ENCODE data around the gene MPO.

MPO gene

DNA sequence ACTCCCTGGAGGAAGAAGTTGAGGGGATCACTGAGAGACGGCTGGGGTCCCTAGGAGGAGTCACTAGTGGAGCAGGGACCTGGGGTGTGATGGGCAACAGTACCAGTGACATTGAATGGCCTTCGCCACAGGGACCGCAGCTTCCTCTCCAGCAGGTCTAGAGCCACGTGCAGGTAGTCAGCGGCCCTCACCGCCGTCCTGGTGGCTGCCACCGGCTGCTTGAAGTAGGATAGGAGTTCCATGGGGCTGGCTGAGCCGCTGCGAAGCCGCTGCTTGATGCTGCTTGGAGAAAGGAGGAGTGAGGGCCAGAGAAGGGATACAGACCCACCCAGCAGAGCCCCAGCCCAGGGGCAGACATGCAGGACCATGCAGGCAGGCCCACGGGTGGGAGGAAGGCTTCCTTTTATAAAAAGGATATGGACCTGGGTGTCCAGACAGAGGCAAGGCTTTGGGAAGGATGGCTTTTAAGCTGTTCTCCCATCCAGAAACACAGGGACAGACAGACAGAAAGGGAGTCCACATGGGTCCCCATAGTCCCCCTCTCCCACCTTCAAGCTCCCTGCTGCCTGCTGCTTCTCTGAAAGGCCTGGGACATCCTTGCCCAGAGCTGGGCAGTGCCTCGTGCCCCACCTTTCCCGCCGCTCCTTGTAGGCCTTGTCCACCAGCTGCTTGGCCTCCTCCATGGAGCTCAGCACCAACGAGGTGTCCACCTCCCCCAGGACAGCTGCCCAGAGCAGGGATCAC lies 827 bp downstream of the MPO start:
- no peak for DNase-seq (ENCODE audit: low read depth)

DNA sequence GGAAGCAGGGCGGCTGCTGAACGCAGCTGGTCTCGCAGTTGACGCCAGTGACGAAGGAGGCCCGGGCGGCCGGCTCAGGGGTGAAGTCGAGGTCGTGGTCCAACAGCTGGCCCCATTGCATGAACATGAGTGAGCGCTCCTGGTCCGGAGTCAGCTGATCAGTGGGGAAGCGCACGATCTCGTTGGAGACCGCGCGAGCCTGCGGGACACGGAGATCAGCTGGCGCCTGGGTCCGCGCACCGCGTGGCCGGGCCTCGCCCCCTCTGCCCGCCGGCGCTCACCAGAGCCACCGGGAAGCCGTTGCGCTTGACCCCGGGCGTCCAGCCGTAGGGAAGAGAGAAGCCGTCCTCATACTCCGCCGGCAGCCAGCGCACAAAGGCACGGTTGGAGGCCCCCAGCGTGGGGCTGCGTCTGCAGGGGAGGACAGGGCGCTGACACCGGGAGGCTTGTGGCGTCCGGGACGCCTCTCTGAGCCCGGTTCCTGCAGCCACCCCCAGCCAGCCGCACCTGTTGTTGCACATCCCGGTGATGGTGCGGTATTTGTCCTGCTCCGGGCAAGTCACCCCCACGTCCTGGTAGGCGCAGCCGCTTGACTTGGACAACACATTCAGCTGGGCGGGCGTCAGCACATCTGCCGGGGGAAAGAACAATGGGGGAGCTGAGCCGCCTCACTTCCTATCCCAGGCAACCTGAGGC lies 1.6 kb downstream of the MPO start:
- no peak for DNase-seq (ENCODE audit: low read depth)

DNA sequence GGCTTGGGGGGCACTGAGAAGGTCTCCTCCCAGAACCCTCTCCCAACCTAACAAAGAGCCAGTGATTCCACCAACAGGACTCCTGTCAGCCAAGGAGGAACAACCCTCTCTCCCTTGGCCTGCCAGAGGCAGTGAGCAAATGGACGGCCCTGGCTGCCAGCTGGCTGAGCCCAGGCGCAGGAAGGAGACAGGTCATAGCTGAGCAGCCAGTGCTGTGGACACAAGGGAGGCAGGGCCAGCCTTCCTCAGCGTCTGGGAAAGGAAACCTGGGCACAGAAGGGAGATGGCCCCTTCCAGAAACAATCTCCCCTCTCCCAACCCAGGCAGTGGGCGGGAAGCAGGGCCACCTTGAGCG lies 2.1 kb downstream of the MPO start:
- no peak for DNase-seq (ENCODE audit: low read depth)

DNA sequence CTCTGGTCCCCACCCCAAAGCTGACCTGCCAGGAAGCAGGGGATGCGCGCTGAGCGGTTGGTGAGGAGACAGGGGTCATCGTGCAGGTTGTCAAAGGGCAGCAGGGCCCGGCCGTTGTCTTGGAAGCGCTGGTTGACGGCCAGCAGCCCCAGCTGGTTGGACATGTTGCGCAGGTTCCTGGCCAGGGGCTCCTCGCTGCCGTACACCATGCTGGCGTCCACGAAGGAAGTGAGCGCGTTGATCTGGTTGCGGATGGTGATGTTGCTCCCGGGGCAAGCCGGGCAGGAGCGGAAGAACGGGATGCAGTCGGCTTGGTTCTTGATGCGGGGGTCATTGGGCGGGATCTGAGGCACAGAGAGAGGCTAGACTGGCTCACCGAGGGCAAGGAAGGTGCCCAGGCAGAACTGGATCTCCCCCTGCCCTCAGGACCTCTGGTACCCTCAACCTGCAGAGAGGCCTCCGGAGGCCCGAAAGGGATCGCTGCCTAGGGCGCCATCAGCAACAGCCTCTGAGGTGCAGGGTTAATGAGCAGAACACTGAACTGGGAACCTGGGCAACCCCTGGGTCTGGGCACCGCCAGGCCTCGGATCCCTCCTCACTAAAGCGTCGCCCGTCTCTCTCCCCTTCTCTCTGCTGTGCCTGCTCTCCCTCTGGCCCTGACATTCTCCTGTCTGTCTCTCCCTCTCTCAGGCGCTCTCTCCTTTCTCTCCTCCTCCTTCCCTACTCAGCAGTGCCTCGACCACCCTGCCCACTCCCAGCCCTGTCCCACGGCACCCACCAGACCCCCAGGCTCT lies 2.7 kb downstream of the MPO start:
- no peak for DNase-seq (ENCODE audit: low read depth)

DNA sequence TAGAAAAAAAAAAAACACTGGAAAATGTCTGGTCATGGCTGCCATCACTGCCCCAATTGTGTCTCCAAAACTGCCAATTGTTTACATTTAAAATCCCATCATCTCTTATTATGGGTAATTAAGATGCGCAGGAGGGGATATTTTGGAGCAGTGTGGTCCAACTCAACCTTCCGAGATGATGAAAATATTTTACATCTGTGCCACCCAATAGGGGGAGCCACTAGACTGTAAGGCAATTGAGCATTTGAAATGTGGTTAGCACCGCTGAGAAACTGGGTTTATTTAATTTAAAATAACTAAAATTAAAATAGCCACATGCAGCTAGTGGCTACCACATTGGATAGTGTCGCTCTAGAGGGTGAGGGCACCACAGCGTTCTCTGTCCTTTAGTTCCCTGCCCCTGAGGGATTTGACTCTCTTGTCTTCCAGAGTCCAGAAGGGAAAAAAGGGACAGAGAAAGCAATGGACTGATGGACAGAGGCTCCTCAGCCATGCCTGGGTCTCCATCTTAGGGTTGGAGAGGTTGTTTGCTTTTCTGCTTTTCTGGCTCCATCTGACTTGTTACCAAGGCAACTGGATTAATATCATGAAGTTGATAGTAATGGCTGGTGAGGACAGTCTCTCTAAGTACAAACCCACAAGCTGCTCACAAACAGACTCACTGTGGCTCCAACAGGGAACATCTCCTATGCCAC lies 3.5 kb downstream of the MPO start:
- no peak for DNase-seq (ENCODE audit: low read depth)

DNA sequence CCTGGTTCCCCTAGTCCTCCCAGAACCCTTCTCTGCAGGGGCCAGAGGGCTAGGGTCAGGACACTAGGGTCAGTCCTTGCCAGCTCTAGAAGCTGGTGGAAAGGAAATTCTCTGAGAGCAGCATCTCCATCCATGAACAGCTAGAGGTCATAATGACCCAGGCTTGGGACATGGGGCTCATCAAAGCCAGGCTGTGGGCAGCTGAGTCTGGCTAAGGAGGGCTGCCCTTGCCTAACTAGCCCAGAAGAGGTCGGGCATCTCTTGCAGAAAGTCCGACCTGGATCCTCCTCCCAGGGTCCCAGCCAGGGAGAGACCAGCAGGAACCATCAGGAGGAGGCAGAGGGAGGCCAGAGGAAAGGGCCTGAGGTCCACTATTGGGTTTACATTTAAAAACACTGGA lies 4.3 kb downstream of the MPO start:
- DNase-seq (ENCODE audit: low read depth), result no peak

DNA sequence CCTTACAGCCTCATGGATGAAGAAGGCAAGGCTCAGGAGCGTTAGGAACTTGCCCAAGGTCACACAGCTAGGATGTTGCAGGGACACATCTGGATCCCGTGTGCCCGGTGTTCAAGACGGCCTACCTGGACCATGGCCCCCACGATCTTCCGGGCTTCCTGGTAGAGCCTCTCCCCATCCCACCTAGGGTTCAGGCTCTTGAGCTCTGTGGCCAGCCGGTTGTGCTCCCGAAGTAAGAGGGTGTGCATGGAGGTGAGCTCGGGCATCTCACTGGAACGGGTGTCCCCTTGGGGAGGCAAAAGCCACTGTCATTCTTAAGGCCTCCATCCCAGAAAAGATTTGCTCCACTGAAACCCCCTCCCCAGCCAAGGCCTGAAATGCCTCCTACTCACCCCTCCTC lies 5.3 kb downstream of the MPO start:
- DNase-seq (ENCODE audit: low read depth), result no peak

DNA sequence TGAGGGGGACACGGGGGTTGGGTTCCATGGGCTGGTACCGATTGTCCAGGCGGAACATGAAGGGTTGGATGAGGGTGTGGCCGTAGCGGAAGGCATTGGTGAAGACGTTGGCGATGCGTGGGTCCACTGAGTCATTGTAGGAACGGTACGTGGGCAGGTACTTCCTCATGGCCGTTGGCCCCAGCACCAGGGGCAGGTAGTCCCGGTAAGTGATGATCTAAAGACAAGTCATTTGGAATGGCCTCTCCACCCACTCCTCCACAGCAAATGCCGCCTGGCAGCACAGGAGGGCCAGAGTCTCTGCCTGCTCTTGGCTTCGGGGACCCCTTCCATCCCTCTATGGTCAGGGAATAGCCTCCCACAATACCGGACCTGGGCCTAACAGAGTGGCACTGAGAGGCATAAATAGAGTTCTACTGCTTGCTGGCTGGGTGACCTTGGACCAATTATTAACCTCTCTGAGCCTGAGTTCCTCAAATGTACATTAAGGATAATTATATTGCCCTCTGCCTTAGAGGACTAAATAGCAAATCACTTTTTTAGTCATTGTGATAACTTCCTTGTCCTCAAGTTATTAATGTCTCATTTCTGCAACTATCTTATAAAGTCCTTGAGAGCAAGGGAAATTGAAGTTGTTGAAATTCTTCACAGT lies 7.2 kb downstream of the MPO start:
- DNase-seq (ENCODE audit: low read depth), result no peak

DNA sequence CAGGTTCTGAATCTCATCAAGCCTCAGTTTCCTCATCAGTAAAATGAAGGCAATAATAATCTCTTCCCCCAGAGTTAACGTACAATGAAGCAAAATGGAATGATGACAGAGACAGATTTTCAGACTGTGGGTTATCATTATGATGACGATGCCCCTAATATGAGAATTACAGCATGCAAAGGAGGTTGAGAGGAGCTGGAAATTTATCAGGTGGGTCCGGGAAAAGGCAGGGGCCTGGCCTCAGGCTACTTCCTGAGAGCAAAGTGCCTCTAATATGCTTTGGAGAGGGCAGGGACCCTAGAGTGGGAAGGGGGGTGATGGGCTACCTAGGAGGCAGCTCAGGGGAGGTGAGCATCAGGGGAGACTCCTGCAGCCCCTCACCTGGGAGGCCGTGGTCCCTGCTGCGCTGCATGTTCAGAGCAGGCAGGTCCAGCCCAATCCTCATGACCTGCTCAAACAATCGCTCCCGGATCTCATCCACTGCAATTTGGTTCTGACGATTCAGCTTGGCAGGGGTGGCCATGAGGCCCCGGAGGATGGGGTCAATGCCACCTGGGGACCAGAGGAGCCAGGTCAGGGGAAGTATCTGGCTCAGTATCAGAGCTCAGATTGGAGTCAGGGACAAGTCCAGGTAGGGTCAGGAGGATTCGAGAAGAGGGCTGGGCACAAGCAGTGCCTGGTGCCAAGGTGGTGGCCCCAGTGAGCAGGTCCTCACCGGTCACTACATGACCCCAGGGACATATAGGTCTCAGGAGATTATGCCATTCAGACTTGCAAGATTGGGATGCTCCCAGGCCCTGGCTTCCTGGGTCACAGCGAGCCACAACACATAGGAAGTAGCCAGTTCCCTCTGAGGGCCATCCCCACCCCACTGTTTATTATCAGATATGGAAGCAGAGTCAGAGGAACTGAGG lies 8.1 kb downstream of the MPO start:
- DNase-seq (ENCODE audit: low read depth), result no peak

DNA sequence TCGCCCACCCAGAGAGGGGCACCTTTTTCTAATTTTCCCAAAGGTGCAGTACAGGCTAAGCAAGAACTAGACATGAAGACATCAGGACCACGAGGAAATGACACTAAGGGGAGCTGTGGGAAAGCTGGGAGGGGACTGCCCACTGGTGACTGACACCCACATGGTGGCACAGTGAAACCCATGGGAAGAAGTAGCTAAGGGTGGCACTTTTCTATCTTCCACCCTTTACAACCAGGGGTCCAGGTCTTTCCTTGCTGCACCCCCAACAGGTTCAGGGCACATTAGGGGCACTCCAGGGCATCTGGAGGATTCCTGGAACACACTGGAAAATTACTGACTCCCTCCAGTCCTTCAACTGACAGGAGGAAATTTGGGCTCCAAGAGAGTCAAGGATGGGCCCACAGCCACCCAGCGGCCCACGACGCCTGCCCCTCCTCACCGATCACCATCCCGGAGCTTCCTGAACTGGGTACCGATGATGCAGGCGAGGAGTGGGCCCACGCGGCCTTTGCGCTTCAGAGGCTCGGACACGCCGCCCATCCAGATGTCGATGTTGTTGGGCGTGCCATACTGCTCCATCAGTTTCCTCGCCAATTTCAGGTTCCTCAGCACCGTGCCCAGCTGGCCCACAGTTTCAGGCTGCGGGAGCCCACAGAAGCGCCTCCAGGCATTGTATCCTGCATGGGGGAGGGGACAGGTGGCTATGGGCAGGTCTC lies 9.4 kb downstream of the MPO start:
- no peak for DNase-seq (ENCODE audit: low read depth)

DNA sequence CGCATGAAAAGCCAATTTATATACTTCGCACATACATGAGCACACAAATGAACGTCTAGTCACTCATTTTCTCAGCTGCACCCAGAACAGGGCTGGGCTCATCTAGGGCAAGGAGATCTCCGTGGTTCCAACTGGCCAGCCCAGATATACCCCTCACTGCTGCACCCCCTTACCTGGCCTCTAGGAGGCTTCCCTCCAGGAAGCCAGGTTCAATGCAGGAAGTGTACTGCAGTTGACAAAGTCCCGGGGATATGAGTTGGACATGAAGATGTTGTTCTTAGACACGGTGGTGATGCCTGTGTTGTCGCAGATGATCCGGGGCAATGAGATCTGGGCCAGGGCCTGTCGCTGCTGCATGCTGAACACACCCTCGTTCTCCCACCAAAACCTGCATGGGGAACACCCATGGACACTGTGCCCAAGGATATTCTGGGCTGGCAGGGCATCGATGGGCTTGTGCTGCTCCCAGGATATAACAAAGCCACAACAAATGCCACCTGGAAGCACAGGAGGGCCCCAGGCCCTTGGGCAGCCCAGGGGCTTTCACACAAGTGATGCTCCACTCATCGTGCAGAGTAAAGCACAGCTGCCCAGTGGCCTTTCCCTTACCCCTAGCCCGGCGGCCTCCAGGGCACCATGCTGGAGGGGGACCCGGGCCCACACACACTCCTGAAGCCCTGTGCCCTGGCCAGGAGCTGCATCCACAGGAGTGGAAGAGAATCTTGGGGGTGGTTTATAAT lies 10.1 kb downstream of the MPO start:
- no peak for DNase-seq (ENCODE audit: low read depth)

DNA sequence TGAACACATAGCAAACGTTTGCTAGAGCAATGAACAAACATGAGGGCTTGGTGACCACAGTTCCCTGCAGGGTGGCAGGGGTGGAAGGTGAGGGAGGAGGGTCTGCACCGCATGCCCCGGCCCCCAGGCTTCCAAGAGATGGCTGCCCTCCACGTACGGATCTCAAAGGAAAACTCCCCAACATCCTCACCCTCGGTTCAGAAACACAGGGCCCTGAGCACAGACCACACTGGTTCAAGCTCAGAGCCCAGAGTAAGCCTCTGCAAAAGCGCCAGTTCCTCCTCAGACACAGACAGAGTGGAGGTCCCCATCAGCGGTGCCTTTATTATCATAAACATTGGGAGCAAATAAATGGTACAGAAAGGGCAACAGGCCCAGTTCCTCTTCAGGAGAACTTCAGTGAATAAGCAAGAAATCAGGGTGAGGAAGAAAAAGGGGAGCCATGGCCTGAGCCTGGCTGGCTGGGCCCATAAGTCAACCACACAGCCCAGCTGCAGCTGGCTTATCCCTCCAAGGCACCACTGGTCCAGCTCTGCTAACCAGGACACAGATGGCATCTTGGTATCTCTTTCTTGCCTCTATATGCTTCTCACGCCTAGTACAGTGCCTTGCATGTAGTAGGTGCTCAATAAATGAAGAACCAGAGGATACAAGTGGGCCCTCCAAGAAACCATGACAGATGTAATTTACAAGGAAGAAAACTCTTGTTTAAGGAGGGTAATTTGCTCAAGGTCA lies 11.0 kb downstream of the MPO start:
- DNase-seq (ENCODE audit: low read depth), result no peak

DNA sequence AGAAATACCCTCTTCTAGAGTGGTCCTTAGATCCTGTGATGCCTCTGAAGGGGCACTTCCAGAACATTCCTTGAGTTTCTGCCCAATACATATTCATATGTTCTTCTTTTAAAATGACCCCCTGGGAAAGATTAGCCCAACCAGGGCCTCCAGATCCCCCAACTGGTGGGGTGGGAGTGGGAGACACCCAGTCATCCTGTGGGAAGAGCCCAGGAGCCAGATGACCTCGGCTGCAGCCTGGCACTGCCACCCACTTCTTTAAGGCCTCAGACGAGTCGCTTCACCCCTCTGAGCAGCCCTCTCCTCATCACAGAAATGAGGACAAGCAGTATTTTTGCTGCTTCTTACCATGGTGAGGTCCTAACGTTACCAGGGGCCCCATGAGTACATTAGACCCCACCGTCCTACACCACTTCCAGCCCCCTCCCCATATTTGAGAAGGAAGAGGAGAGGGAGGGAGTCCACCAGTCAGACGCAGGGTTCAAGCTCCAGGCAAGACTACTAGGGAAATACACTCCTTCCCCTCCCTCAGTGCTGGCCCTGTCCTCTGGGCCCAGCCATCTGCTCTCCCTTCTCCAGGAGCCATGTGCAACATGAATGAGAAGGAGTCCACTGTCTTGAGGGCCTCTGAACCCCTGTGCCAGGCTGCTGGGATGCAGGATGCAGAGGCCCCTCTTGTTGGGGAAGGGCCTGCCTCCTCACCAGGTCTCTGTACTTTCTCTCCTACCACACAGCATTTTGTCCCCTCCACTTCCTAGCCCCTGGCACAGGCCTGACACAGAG lies 11.8 kb downstream of the MPO start:
- DNase-seq (ENCODE audit: low read depth), result no peak

DNA sequence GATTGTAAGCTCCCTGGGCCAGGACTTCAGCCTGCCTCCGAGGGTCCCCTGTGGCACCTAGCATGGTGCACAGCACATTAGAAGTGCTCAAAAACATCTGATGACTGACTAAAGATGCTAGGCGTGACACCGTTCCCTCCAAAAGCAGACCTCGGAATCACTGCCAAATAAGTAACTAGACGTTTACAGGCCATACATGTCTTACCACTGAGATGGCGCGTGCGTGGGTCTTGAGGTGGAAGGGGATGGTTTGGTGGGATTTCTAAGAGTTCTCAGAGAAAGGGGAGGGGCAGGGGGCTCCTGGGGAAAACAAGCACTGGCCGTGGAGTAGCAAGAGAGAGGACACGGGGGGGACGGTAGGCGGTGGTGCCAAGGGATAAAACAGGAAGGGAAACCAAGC lies 12.4 kb downstream of the MPO start:
- DNase-seq (ENCODE audit: low read depth), result no peak

DNA sequence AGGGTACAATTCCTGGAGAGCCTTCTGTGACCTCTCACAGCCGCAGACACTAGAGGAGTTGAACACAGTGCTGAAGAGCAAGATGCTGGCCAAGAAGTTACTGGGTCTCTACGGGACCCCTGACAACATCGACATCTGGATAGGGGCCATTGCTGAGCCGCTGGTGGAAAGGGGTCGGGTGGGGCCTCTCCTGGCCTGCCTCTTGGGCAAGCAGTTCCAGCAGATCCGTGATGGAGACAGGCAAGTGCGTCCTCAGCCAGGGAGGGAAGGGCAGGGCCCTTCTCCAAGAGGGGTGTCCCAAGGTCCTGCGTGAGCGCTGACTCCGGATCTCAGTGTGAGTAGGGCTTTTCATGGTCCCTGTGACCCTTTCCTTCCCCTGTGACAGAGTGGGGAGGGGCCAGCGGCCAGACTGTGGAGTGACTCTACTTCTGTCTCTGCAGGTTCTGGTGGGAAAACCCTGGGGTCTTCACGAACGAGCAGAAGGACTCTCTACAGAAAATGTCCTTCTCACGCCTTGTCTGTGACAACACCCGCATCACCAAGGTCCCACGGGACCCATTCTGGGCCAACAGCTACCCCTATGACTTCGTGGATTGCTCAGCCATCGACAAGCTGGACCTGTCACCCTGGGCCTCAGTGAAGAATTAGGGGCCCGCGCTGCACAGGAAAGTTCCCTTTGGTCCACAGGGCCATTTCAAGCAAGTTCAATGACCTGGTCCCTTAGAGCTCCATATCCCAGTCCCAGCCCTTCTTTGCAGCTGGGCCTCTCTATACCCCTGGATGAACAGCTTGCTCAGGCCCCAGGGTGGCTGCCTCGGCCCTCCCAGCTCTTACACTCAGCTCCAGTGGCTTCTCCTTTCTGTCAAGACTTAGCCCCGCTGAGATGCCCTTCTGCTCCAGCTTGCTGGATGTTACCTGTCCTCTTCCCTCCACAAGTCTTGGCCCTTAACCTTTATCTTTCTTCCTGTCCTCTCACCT lies 13.1 kb downstream of the MPO start:
- no peak for DNase-seq (ENCODE audit: low read depth)

DNA sequence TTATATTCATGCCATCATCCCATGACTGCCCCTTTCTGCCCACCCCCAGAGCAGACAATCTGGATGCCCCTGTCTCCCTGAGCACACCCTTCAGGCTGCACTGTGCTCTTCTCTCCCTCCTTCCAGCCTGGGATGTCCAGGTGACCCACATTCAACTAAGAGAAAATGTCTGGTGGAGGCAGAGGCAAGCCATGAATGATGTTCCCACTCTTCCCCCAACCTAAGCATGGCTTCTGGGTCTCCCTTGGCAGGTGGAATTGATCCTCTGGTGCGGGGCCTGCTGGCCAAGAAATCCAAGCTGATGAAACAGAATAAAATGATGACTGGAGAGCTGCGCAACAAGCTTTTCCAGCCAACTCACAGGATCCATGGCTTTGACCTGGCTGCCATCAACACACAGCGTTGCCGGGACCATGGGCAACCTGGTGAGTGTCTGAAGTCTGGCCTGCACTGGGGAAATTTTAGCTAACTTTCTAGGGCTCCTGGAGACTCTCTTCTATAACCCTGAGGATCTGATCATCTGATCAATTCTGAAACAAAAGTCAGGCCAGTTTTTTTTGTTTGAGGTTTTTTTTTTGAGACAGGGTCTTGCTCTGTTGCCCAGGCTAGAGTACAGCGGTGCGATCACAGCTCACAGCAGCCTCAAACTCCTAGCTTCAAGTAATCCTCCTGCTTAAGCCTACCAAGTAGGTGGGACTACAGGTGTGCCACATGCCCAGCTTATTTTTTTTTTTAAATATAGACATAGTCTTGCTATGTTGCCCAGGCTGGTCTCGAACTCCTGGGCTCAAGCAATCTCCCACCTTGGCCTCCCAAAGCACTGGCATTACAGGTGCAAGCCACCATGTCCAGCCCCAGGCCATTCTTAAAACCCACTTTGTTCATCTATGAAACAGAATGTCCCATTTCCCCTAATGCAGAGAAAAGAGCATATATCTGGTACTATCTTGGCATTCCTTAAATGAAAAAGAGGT lies 14.5 kb downstream of the MPO start:
- DNase-seq (ENCODE audit: low read depth), result no peak

Measured in activated gamma-delta T cell treated with anti-CD3 and anti-CD28 coated beads, Interleukin-2, amount 50 U/mL, for 16 hours (primary cell).